CD8-positive, alpha-beta memory T cell (primary cell): ENCODE results near the gene PKP4. TPM values are rescaled to one million over a fixed set of nuclear protein-coding genes. Genes with fewer than 3 reads are reported as not detected.

Source experiments
- CTCF ChIA-PET: fragments of 350-600 bp; sonication (Branson Sonifier 250); formaldehyde crosslinking; loops from one replicate; lab custom pipeline; 2021; ENCODE audit warnings: antibody characterized with exemption; lab: Charles Lee
- POLR2A ChIA-PET: fragments of 350-600 bp; sonication (Branson Sonifier 250); formaldehyde crosslinking; loops from one replicate; lab custom pipeline; 2021; ENCODE audit warnings: antibody characterized with exemption; lab: Charles Lee
- DNase-seq, 5 donors: peaks; one replicate each; pipeline versions ENCODE4 v3.0.0 to v3.0.0-alpha.2; 2020 to 2022; ENCODE audit warnings: mixed read lengths in 1 of 5
- H3K27ac ChIP-seq: one replicate; pipeline ENCODE4 v1.7.0; 2013; ENCODE audit warnings: low read depth, mild to moderate bottlenecking, low read length, moderate library complexity
- H3K27me3 ChIP-seq: 2 replicates; pipeline ENCODE4 v1.7.0; 2013; ENCODE audit warnings: low read length, mild to moderate bottlenecking; ENCODE audit not compliant: insufficient read depth, poor library complexity, severe bottlenecking
- H3K36me3 ChIP-seq: 2 replicates; pipeline ENCODE4 v1.7.0; 2013; ENCODE audit warnings: mild to moderate bottlenecking, low read length, moderate library complexity; ENCODE audit not compliant: insufficient read depth
- H3K4me1 ChIP-seq: 2 replicates; pipeline ENCODE4 v1.7.0; 2013; ENCODE audit warnings: mild to moderate bottlenecking, low read length, moderate library complexity; ENCODE audit not compliant: insufficient read depth
- H3K4me3 ChIP-seq: 2 replicates; pipeline ENCODE4 v1.7.0; 2013; ENCODE audit warnings: mild to moderate bottlenecking, low read length
- H3K9me3 ChIP-seq: 2 replicates; pipeline ENCODE4 v1.7.0; 2013; ENCODE audit warnings: mild to moderate bottlenecking, low read length
- H3K27ac Mint-ChIP-seq, 8 donors: one replicate each; pipeline ENCODE4 v1.8.0; 2020 to 2021; ENCODE audit warnings: mixed read lengths in 8 of 8, mild to moderate bottlenecking in 6 of 8, inconsistent platforms in 3 of 8, moderate library complexity in 3 of 8
- H3K27me3 Mint-ChIP-seq, 2 donors: one replicate each; pipeline ENCODE4 v1.8.0; 2020 to 2021; ENCODE audit warnings: mixed read lengths in 2 of 2, mild to moderate bottlenecking in 1 of 2, moderate library complexity in 1 of 2
- H3K36me3 Mint-ChIP-seq, 3 donors: one replicate each; pipeline ENCODE4 v1.8.0; 2020 to 2021; ENCODE audit warnings: mixed read lengths in 3 of 3, inconsistent platforms in 1 of 3, mild to moderate bottlenecking in 1 of 3
- H3K4me1 Mint-ChIP-seq, 3 donors: one replicate each; pipeline ENCODE4 v1.8.0; 2020 to 2021; ENCODE audit warnings: mixed read lengths in 3 of 3, inconsistent platforms in 1 of 3, mild to moderate bottlenecking in 1 of 3
- H3K4me3 Mint-ChIP-seq, 7 donors: one replicate each; pipeline ENCODE4 v1.8.0; 2020 to 2021; ENCODE audit warnings: mixed read lengths in 7 of 7, mild to moderate bottlenecking in 6 of 7, moderate library complexity in 4 of 7, inconsistent platforms in 2 of 7
- H3K9me3 Mint-ChIP-seq, 5 donors: one replicate each; pipeline ENCODE4 v1.8.0; 2020 to 2022; ENCODE audit warnings: mixed read lengths in 5 of 5, mild to moderate bottlenecking in 3 of 5, moderate library complexity in 2 of 5, inconsistent platforms in 1 of 5
- polyA plus RNA-seq: library from polyadenylated mRNA; unstranded; fragments of 300-500 nt; fragmentation: Illumina TruSeq; gene quantifications from one replicate; pipeline ENCODE4 v1.2.3, GENCODE V29; 2021
- total RNA-seq, 2 experiments: library from RNA; stranded (reverse); gene quantifications; one replicate each; pipeline ENCODE4 v1.2.3, GENCODE V29; 2021

The PKP4 gene
- total and polyA plus RNA-seq, 3 experiments from 2014 or later, result 1.5 to 32.2 (median 29.6) TPM

GRCh38 chr2:158493458-158493857, 36.7 kb downstream of the PKP4 start:
- no peaks in the 10 kb centered on the region for H3K4me1 ChIP-seq
- H3K27ac Mint-ChIP-seq, result no peak overlapping the region
- peaks cover 0 to 1% (median 0%) of the 10 kb centered on the region in 3 donors for H3K4me1 Mint-ChIP-seq
- H3K36me3 Mint-ChIP-seq, result no peaks in the 10 kb centered on the region
- POLR2A ChIA-PET, result no interaction called here
- H3K9me3 ChIP-seq, result no peaks in the 10 kb centered on the region
- no peak overlapping the region for H3K4me3 Mint-ChIP-seq
- no peaks in the 10 kb centered on the region for H3K9me3 Mint-ChIP-seq
- H3K4me3 ChIP-seq, result no peak overlapping the region
- H3K27me3 Mint-ChIP-seq, result peaks cover 0 to 1% of the 10 kb centered on the region in 2 donors
- no peak for DNase-seq
- CTCF ChIA-PET, result no interaction called here
- H3K27ac ChIP-seq, result no peak overlapping the region
- no peaks in the 10 kb centered on the region for H3K36me3 ChIP-seq
- no peaks in the 10 kb centered on the region for H3K27me3 ChIP-seq

GRCh38 chr2:158495175-158495574, 38.4 kb downstream of the PKP4 start:
- ChIA-PET POLR2A (no interaction called here), CTCF (no interaction called here)
- Mint-ChIP-seq H3K4me1 (peaks cover 0 to 1% (median 0%) of the 10 kb centered on the region in 3 donors), H3K36me3 (peaks cover 0 to 2% (median 0%) of the 10 kb centered on the region in 3 donors), H3K4me3 (no peak overlapping the region), H3K9me3 (no peaks in the 10 kb centered on the region), H3K27me3 (peaks cover 0 to 1% of the 10 kb centered on the region in 2 donors), H3K27ac (no peak overlapping the region)
- Histone ChIP-seq H3K27me3 (no peaks in the 10 kb centered on the region), H3K4me1 (no peaks in the 10 kb centered on the region), H3K9me3 (no peaks in the 10 kb centered on the region), H3K4me3 (no peak overlapping the region), H3K27ac (no peak overlapping the region), H3K36me3 (no peaks in the 10 kb centered on the region)
- no peak for DNase-seq

- no peak overlapping the region for H3K27ac ChIP-seq
Measured at GRCh38 chr2:158496986-158497385, 40.2 kb downstream of the PKP4 start.

GRCh38 chr2:158497486-158497885, 40.7 kb downstream of the PKP4 start:
- Histone ChIP-seq H3K27ac (no peak overlapping the region), H3K9me3 (no peaks in the 10 kb centered on the region), H3K4me3 (no peak overlapping the region), H3K36me3 (no peaks in the 10 kb centered on the region), H3K27me3 (no peaks in the 10 kb centered on the region), H3K4me1 (no peaks in the 10 kb centered on the region)
- POLR2A ChIA-PET, result no interaction called here
- CTCF ChIA-PET, result no interaction called here
- Mint-ChIP-seq H3K4me3 (no peak overlapping the region), H3K27me3 (no peaks in the 10 kb centered on the region), H3K36me3 (peaks cover 0 to 2% (median 0%) of the 10 kb centered on the region in 3 donors), H3K9me3 (no peaks in the 10 kb centered on the region), H3K27ac (peak overlapping the region in 1 of 8 donors; percentile 26), H3K4me1 (peaks cover 0 to 1% (median 0%) of the 10 kb centered on the region in 3 donors)
- no peak for DNase-seq

More at GRCh38 chr2:158496986-158497385, 40.2 kb downstream of the PKP4 start:
- ChIA-PET CTCF (no interaction called here), POLR2A (no interaction called here)
- H3K36me3 ChIP-seq, result no peaks in the 10 kb centered on the region
- no peak for DNase-seq
- peaks cover 0 to 2% (median 0%) of the 10 kb centered on the region in 3 donors for H3K36me3 Mint-ChIP-seq
- H3K4me3 ChIP-seq, result no peak overlapping the region
- H3K4me3 Mint-ChIP-seq, result no peak overlapping the region
- H3K4me1 Mint-ChIP-seq, result peaks cover 0 to 1% (median 0%) of the 10 kb centered on the region in 3 donors
- no peaks in the 10 kb centered on the region for H3K9me3 Mint-ChIP-seq
- no peaks in the 10 kb centered on the region for H3K27me3 Mint-ChIP-seq
- no peaks in the 10 kb centered on the region for H3K9me3 ChIP-seq
- H3K27ac Mint-ChIP-seq, result peak overlapping the region in 1 of 8 donors; percentile 26
- no peaks in the 10 kb centered on the region for H3K27me3 ChIP-seq
- H3K4me1 ChIP-seq, result no peaks in the 10 kb centered on the region

- Histone ChIP-seq H3K36me3 (no peaks in the 10 kb centered on the region), H3K4me3 (no peak overlapping the region), H3K9me3 (no peaks in the 10 kb centered on the region), H3K27ac (no peak overlapping the region), H3K4me1 (no peaks in the 10 kb centered on the region), H3K27me3 (no peaks in the 10 kb centered on the region)
- ChIA-PET POLR2A (no interaction called here), CTCF (no interaction called here)
- H3K36me3 Mint-ChIP-seq, result peaks cover 0 to 2% (median 0%) of the 10 kb centered on the region in 3 donors
- H3K27ac Mint-ChIP-seq, result peak overlapping the region in 1 of 8 donors; percentile 23
- no peaks in the 10 kb centered on the region for H3K9me3 Mint-ChIP-seq
- DNase-seq, result no peak
- no peaks in the 10 kb centered on the region for H3K27me3 Mint-ChIP-seq
- peaks cover 0 to 1% (median 0%) of the 10 kb centered on the region in 3 donors for H3K4me1 Mint-ChIP-seq
- H3K4me3 Mint-ChIP-seq, result no peak overlapping the region
Measured at GRCh38 chr2:158498043-158498748, 41.4 kb downstream of the PKP4 start.

GRCh38 chr2:158498749-158499136, 42.0 kb downstream of the PKP4 start:
- Mint-ChIP-seq H3K4me3 (no peak overlapping the region), H3K27me3 (no peaks in the 10 kb centered on the region), H3K27ac (peak overlapping the region in 1 of 8 donors; percentile 23), H3K36me3 (peaks cover 0 to 2% (median 0%) of the 10 kb centered on the region in 3 donors), H3K4me1 (peaks cover 0 to 1% (median 0%) of the 10 kb centered on the region in 3 donors), H3K9me3 (no peaks in the 10 kb centered on the region)
- Histone ChIP-seq H3K27ac (no peak overlapping the region), H3K36me3 (no peaks in the 10 kb centered on the region), H3K4me3 (no peak overlapping the region), H3K27me3 (no peaks in the 10 kb centered on the region), H3K9me3 (no peaks in the 10 kb centered on the region), H3K4me1 (no peaks in the 10 kb centered on the region)
- no peak for DNase-seq
- POLR2A ChIA-PET, result no interaction called here
- CTCF ChIA-PET, result no interaction called here

GRCh38 chr2:158499383-158499782, 42.6 kb downstream of the PKP4 start:
- no peaks in the 10 kb centered on the region for H3K4me1 ChIP-seq
- ChIA-PET POLR2A (no interaction called here), CTCF (no interaction called here)
- peaks cover 0 to 2% (median 0%) of the 10 kb centered on the region in 3 donors for H3K36me3 Mint-ChIP-seq
- H3K4me1 Mint-ChIP-seq, result peaks cover 0 to 1% (median 0%) of the 10 kb centered on the region in 3 donors
- no peaks in the 10 kb centered on the region for H3K36me3 ChIP-seq
- no peak overlapping the region for H3K27ac Mint-ChIP-seq
- no peaks in the 10 kb centered on the region for H3K9me3 Mint-ChIP-seq
- no peaks in the 10 kb centered on the region for H3K27me3 ChIP-seq
- DNase-seq, result no peak
- H3K4me3 Mint-ChIP-seq, result no peak overlapping the region
- no peak overlapping the region for H3K27ac ChIP-seq
- H3K4me3 ChIP-seq, result no peak overlapping the region
- no peaks in the 10 kb centered on the region for H3K27me3 Mint-ChIP-seq
- no peaks in the 10 kb centered on the region for H3K9me3 ChIP-seq

GRCh38 chr2:158500333-158500732, 43.6 kb downstream of the PKP4 start:
- H3K9me3 ChIP-seq, result no peaks in the 10 kb centered on the region
- no peak overlapping the region for H3K4me3 ChIP-seq
- Mint-ChIP-seq H3K27me3 (no peaks in the 10 kb centered on the region), H3K27ac (no peak overlapping the region), H3K4me1 (peaks cover 0 to 4% (median 1%) of the 10 kb centered on the region in 3 donors), H3K9me3 (no peaks in the 10 kb centered on the region), H3K36me3 (peaks cover 0 to 2% (median 0%) of the 10 kb centered on the region in 3 donors), H3K4me3 (no peak overlapping the region)
- no peaks in the 10 kb centered on the region for H3K27me3 ChIP-seq
- DNase-seq, result no peak
- H3K4me1 ChIP-seq, result no peaks in the 10 kb centered on the region
- POLR2A ChIA-PET, result no interaction called here
- CTCF ChIA-PET, result no interaction called here
- H3K36me3 ChIP-seq, result no peaks in the 10 kb centered on the region
- H3K27ac ChIP-seq, result no peak overlapping the region
